Liver (tissue), 9 donors: ENCODE measurements around the gene ARID5A. TPM values are rescaled to one million over a fixed set of nuclear protein-coding genes. Genes with fewer than 3 reads are reported as not detected.
"Not testable (repeated sequence)": the region's sequence is repeated elsewhere in the genome, so short reads cannot be mapped to it uniquely, and the experiment has no call there.

ENCODE experiments used
- DNase-seq: peaks from one replicate; pipeline ENCODE4 v3.0.0-alpha.2; 2017; ENCODE audit warnings: low spot score
- H3K27ac ChIP-seq, 2 donors: one replicate each; pipeline ENCODE4 v1.7.0; 2013; ENCODE audit warnings: inconsistent platforms in 2 of 2, low read length in 2 of 2, control low read depth in 1 of 2, low read depth in 1 of 2, mild to moderate bottlenecking in 1 of 2
- H3K27me3 ChIP-seq, 4 donors: one replicate each; pipeline versions ENCODE4 v1.6.1 to v1.7.0; 2013; ENCODE audit warnings: low read length in 3 of 4, inconsistent platforms in 1 of 4, mild to moderate bottlenecking in 1 of 4, moderate library complexity in 1 of 4; ENCODE audit not compliant: control insufficient read depth in 4 of 4, insufficient read depth in 4 of 4
- H3K36me3 ChIP-seq, 4 donors: one replicate each; pipeline versions ENCODE4 v1.6.1 to v1.7.0; 2013; ENCODE audit warnings: low read length in 3 of 4, mild to moderate bottlenecking in 3 of 4, low read depth in 1 of 4, moderate library complexity in 1 of 4; ENCODE audit not compliant: control insufficient read depth in 4 of 4, insufficient read depth in 3 of 4
- H3K4me1 ChIP-seq, 4 donors: one replicate each; pipeline versions ENCODE4 v1.6.1 to v1.7.0; 2013; ENCODE audit warnings: low read length in 3 of 4, mild to moderate bottlenecking in 3 of 4, moderate library complexity in 1 of 4; ENCODE audit not compliant: control insufficient read depth in 4 of 4, insufficient read depth in 4 of 4
- H3K4me3 ChIP-seq, 3 donors: one replicate each; pipeline versions ENCODE4 v1.6.1 to v1.7.0; 2013; ENCODE audit warnings: low read length in 3 of 3, control low read depth in 1 of 3, low read depth in 1 of 3, mild to moderate bottlenecking in 1 of 3
- H3K9ac ChIP-seq, 2 donors: one replicate each; pipeline ENCODE4 v1.7.0; 2013; ENCODE audit warnings: low read length in 2 of 2, mild to moderate bottlenecking in 2 of 2, moderate library complexity in 2 of 2, control low read depth in 1 of 2, low read depth in 1 of 2
- H3K9me3 ChIP-seq, 4 donors: one replicate each; pipeline versions ENCODE4 v1.6.1 to v1.7.0; 2013; ENCODE audit warnings: low read length in 3 of 4; ENCODE audit not compliant: control insufficient read depth in 4 of 4
- ATF3 ChIP-seq: IDR thresholded peaks from 2 replicates; pipeline ENCODE4 v1.6.1; 2016; ENCODE audit warnings: antibody characterized with exemption
- CTCF ChIP-seq: fragments of 150-350 bp; IDR thresholded peaks from 2 replicates; pipeline ENCODE4 v1.5.1; 2017; ENCODE audit warnings: improper control_type of control experiment, low read depth, low read length; ENCODE audit not compliant: missing input control
- EGR1 ChIP-seq, 2 donors: IDR thresholded peaks; 2 replicates each; pipeline ENCODE4 v1.6.1; 2016 to 2018; ENCODE audit warnings: antibody characterized with exemption in 2 of 2, low read depth in 2 of 2
- FOXA1 ChIP-seq: IDR thresholded peaks from 2 replicates; pipeline ENCODE4 v1.6.1; 2016; ENCODE audit warnings: antibody characterized with exemption
- FOXA2 ChIP-seq: IDR thresholded peaks from 2 replicates; pipeline ENCODE4 v1.6.1; 2016; ENCODE audit warnings: antibody characterized with exemption
- GABPA ChIP-seq, 2 donors: IDR thresholded peaks in 1 of 2; conservative IDR thresholded peaks in 1 of 2; 2 replicates each; pipeline ENCODE4 v1.6.1; 2016; ENCODE audit warnings: antibody characterized with exemption in 2 of 2, mild to moderate bottlenecking in 1 of 2, moderate library complexity in 1 of 2
- HNF4A ChIP-seq, 2 donors: conservative IDR thresholded peaks; 2 replicates each; pipeline ENCODE4 v1.6.1; 2016; ENCODE audit warnings: antibody characterized with exemption in 2 of 2, mild to moderate bottlenecking in 2 of 2
- HNF4G ChIP-seq: IDR thresholded peaks from 2 replicates; pipeline ENCODE4 v1.6.1; 2016; ENCODE audit warnings: antibody characterized with exemption
- JUND ChIP-seq, 2 donors: IDR thresholded peaks; 2 replicates each; pipeline ENCODE4 v1.6.1; 2016; ENCODE audit warnings: antibody characterized with exemption in 2 of 2
- NR2F2 ChIP-seq: IDR thresholded peaks from 2 replicates; pipeline ENCODE4 v1.6.1; 2016; ENCODE audit warnings: antibody characterized with exemption
- RAD21 ChIP-seq, 2 donors: IDR thresholded peaks; 2 replicates each; pipeline ENCODE4 v1.6.1; 2016; ENCODE audit warnings: antibody characterized with exemption in 2 of 2, mild to moderate bottlenecking in 2 of 2
- REST ChIP-seq: IDR thresholded peaks from 2 replicates; pipeline ENCODE4 v1.6.1; 2016; ENCODE audit warnings: antibody characterized with exemption, mild to moderate bottlenecking
- RXRA ChIP-seq, 2 donors: IDR thresholded peaks; 2 replicates each; pipeline ENCODE4 v1.6.1; 2017 to 2018; ENCODE audit warnings: antibody characterized with exemption in 2 of 2, mild to moderate bottlenecking in 1 of 2
- SP1 ChIP-seq: IDR thresholded peaks from 2 replicates; pipeline ENCODE4 v1.6.1; 2018; ENCODE audit warnings: antibody characterized with exemption, mild to moderate bottlenecking
- TAF1 ChIP-seq: conservative IDR thresholded peaks from 2 replicates; pipeline ENCODE4 v1.6.1; 2016; ENCODE audit warnings: antibody characterized with exemption, mild to moderate bottlenecking
- YY1 ChIP-seq: IDR thresholded peaks from 2 replicates; pipeline ENCODE4 v1.6.1; 2016; ENCODE audit warnings: antibody characterized with exemption, mild to moderate bottlenecking
- ZBTB33 ChIP-seq: IDR thresholded peaks from 2 replicates; pipeline ENCODE4 v1.6.1; 2016; ENCODE audit warnings: antibody characterized with exemption
- WGBS: extraction: QIAGEN DNeasy Blood & Tissue Kit; methylation state at CpG from one replicate; pipeline ENCODE4 v1.1.7; 2013; 5-methylcytosine and 5-hydroxymethylcytosine counted together
- polyA plus RNA-seq, 2 donors: library from polyadenylated mRNA; stranded (reverse) in 1 of 2; unstranded in 1 of 2; fragments of 200-250 nt in 1 of 2; fragments of >200 nt in 1 of 2; fragmentation: Nextera tagmentation in 1 of 2; extraction: Ambion mirVana in 1 of 2; gene quantifications; one replicate each; pipeline versions ENCODE4 v1.2.1 to v1.2.3, GENCODE V29; 2013 to 2015
- total RNA-seq, 2 donors: library from RNA; depleted of rRNA; stranded (reverse); fragments of >200 nt; gene quantifications; one replicate each; pipeline ENCODE4 v1.2.3, GENCODE V29; 2014
- TF ChIP-seq, protein P1 (sequence below): IDR thresholded peaks from 2 replicates; pipeline ENCODE4 v1.6.1; 2016; ENCODE audit warnings: antibody characterized with exemption
- donor health status: healthy.
- donor health status: healthy.
- donor health status: healthy.
- donor health status: healthy.
- donor health status: healthy.

ARID5A gene
- total and polyA plus RNA-seq, 4 donors = 7.4 to 17.8 (median 11.0) TPM

- DNase-seq = no peak
- Histone ChIP-seq H3K27ac (peak overlapping the region; percentile 2 to 40), H3K9ac (no peak overlapping the region), H3K36me3 (peaks cover 0 to 1% (median 0%) of the 10 kb centered on the region in 4 donors), H3K27me3 (no peaks in the 10 kb centered on the region), H3K4me1 (peaks cover 2 to 27% (median 18%) of the 10 kb centered on the region in 4 donors), H3K9me3 (no peaks in the 10 kb centered on the region), H3K4me3 (no peak overlapping the region)
- no peak for TF ChIP-seq TAF1
- TF ChIP-seq HNF4A (conservative IDR thresholded peaks at IDR 0.05) = peak; percentile 86 to 94
- peak in 1 of 2 donors; percentile 47 for TF ChIP-seq GABPA (IDR thresholded peaks at IDR 0.05 in 1 of 2, conservative IDR thresholded peaks at IDR 0.05 in 1 of 2)
- no peak for TF ChIP-seq ZBTB33
- no peak for TF ChIP-seq CTCF
- no peak for TF ChIP-seq FOXA1
- peak; percentile 65 for TF ChIP-seq HNF4G
- TF ChIP-seq RAD21 (IDR thresholded peaks at IDR 0.05) = peak; percentile 21 to 34
- peak; percentile 58 to 89 for TF ChIP-seq RXRA (IDR thresholded peaks at IDR 0.05)
- TF ChIP-seq EGR1 (IDR thresholded peaks at IDR 0.05; ENCODE audit: low read depth in 2 of 2) = no peak
- TF ChIP-seq FOXA2 = peak; percentile 39
- TF ChIP-seq, protein P1, sequence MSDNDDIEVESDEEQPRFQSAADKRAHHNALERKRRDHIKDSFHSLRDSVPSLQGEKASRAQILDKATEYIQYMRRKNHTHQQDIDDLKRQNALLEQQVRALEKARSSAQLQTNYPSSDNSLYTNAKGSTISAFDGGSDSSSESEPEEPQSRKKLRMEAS = no peak
- TF ChIP-seq SP1 = peak; percentile 82
- no peak for TF ChIP-seq REST
- TF ChIP-seq NR2F2 = no peak
- peak; percentile 87 to 96 for TF ChIP-seq JUND (IDR thresholded peaks at IDR 0.05)
- peak; percentile 78 for TF ChIP-seq YY1
- TF ChIP-seq ATF3 = peak; percentile 84
- 64% methylated on average over 16 of the region's 16 CpGs for WGBS
These were observed 20.1 kb downstream of the ARID5A start for GRCh38 chr2:96556441-96557330.

DNA sequence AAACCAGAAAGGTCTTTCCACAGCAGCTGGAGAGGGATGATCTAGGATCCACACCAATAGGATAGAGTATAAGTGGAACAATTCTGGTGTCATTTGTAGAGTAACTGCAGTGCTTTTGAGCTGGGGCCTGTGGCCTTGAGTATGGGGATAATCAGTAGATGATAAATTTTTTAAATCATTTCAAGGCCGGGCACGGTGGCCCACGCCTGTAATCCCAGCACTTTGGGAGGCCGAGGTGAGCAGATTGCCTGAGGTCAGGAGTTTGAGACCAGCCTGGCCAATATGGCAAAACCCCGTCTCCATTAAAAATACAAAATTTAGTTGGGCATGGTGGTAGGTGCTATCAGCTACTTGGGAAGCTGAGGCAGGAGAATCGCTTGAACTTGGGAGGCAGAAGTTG is 20.9 kb downstream of the ARID5A start:
- not testable (repeated sequence) for DNase-seq, H3K36me3 ChIP-seq, H3K9me3 ChIP-seq, H3K4me3 ChIP-seq, H3K9ac ChIP-seq, H3K27me3 ChIP-seq
- 94% methylated on average over 6 of the region's 6 CpGs for WGBS
- Histone ChIP-seq H3K27ac (peak overlapping the region; percentile 2 to 29), H3K4me1 (peaks cover 2 to 20% (median 13%) of the 10 kb centered on the region in 4 donors)
